GM12878 (cell line): Measurements from ENCODE around the gene KRAS. TPM values are rescaled to one million over a fixed set of nuclear protein-coding genes. Genes with fewer than 3 reads are reported as not detected.

ENCODE experiments used
- BACH1 ChIP-seq: fragments of 450-650 bp; IDR thresholded peaks from 2 replicates; pipeline ENCODE4 v1.6.1; 2017; ENCODE audit warnings: mild to moderate bottlenecking, borderline replicate concordance
- BCL11A ChIP-seq: IDR thresholded peaks from 2 replicates; pipeline ENCODE4 v1.6.1; 2011; ENCODE audit warnings: low read depth, low read length
- CHD2 ChIP-seq: IDR thresholded peaks from 2 replicates; pipeline ENCODE4 v1.6.1; 2011; ENCODE audit warnings: low read depth, low read length, improper control_type of control experiment, borderline replicate concordance
- CUX1 ChIP-seq: IDR thresholded peaks from 2 replicates; pipeline ENCODE4 v1.6.1; 2012; ENCODE audit warnings: improper control_type of control experiment, low read depth, low read length; ENCODE audit not compliant: insufficient replicate concordance
- ETV6 ChIP-seq, 2 experiments: fragments of 450-650 bp in 1 of 2; IDR thresholded peaks in 1 of 2; conservative IDR thresholded peaks in 1 of 2; 2 replicates each; pipeline ENCODE4 v1.6.1; 2014; ENCODE audit warnings: antibody characterized with exemption in 1 of 2, borderline replicate concordance in 1 of 2, low read depth in 1 of 2, mild to moderate bottlenecking in 1 of 2, moderate library complexity in 1 of 2
- FOXK2 ChIP-seq: fragments of 450-650 bp; IDR thresholded peaks from 2 replicates; pipeline ENCODE4 v1.6.1; 2017; ENCODE audit warnings: mild to moderate bottlenecking, moderate library complexity
- FOXM1 ChIP-seq: IDR thresholded peaks from 2 replicates; pipeline ENCODE4 v1.6.1; 2012; ENCODE audit warnings: low read depth, mild to moderate bottlenecking, inconsistent platforms, low read length, moderate library complexity
- MYB ChIP-seq: fragments of 150-350 bp; IDR thresholded peaks from 2 replicates; pipeline ENCODE4 v1.6.1; 2014; ENCODE audit warnings: mild to moderate bottlenecking, low read depth, low read length, borderline replicate concordance
- POLR2A ChIP-seq: IDR thresholded peaks from 2 replicates; pipeline ENCODE4 v1.6.1; 2011; ENCODE audit warnings: low read depth, mild to moderate bottlenecking, low read length
- POLR2AphosphoS2 ChIP-seq: IDR thresholded peaks from 2 replicates; pipeline ENCODE4 v1.6.1; 2011; ENCODE audit warnings: low read depth, mild to moderate bottlenecking, low read length, improper control_type of control experiment, moderate library complexity
- POU2F2 ChIP-seq: IDR thresholded peaks from 3 replicates; pipeline ENCODE4 v1.6.1; 2011; ENCODE audit warnings: low read depth, mild to moderate bottlenecking, low read length, borderline replicate concordance
- RUNX3 ChIP-seq: IDR thresholded peaks from 2 replicates; pipeline ENCODE4 v1.6.1; 2012; ENCODE audit warnings: low read length, inconsistent platforms
- SMAD1 ChIP-seq: fragments of 450-650 bp; IDR thresholded peaks from 2 replicates; pipeline ENCODE4 v1.6.1; 2018; ENCODE audit warnings: mild to moderate bottlenecking, low read depth; ENCODE audit not compliant: partially characterized antibody
- SMARCA5 ChIP-seq: fragments of 450-650 bp; IDR thresholded peaks from 2 replicates; pipeline ENCODE4 v1.6.1; 2017; ENCODE audit warnings: mild to moderate bottlenecking
- SREBF2 ChIP-seq: IDR thresholded peaks from 2 replicates; pipeline ENCODE4 v1.6.1; 2012; ENCODE audit warnings: mild to moderate bottlenecking, low read length
- TCF3 ChIP-seq: IDR thresholded peaks from 2 replicates; pipeline ENCODE4 v1.6.1; 2012; ENCODE audit warnings: low read depth, mild to moderate bottlenecking, low read length, borderline replicate concordance; ENCODE audit not compliant: insufficient read depth
- WRNIP1 ChIP-seq: IDR thresholded peaks from 2 replicates; pipeline ENCODE4 v1.6.1; 2011; ENCODE audit warnings: low read depth, low read length, improper control_type of control experiment, borderline replicate concordance
- ZBTB40 ChIP-seq: fragments of 450-650 bp; IDR thresholded peaks from 2 replicates; pipeline ENCODE4 v1.6.1; 2016; ENCODE audit warnings: mild to moderate bottlenecking, moderate library complexity, borderline replicate concordance
- ZNF274 ChIP-seq: IDR thresholded peaks from one replicate; pipeline ENCODE4 v1.8.0; 2011; ENCODE audit not compliant: insufficient read length, insufficient read depth
- polyA plus RNA-seq, 11 experiments: library from polyadenylated mRNA; depleted of rRNA in 4 of 11; unstranded in 6 of 11; stranded (reverse) in 5 of 11; fragments of >200 nt; fragmentation: Nextera tagmentation in 4 of 11; fragmentation: Illumina TruSeq in 1 of 11; extraction: Ambion mirVana in 4 of 11; extraction: Trizol in 1 of 11; gene quantifications; 1 replicate in 1 of 11; 2 replicates in 10 of 11; pipeline versions ENCODE4 v1.2.1 to v1.2.3, GENCODE V29; 2011 to 2016; ENCODE audit warnings: inconsistent platforms in 2 of 11, missing spikeins in 2 of 11, low read depth in 1 of 11
- total RNA-seq, 4 experiments: library from RNA; depleted of rRNA in 3 of 4; stranded (reverse); fragments of >200 nt in 3 of 4; fragmentation: Illumina TruSeq in 1 of 4; extraction: Trizol in 1 of 4; gene quantifications; 2 replicates each; pipeline versions ENCODE4 v1.2.1 to v1.2.3, GENCODE V29; 2013 to 2021

The KRAS gene
- total and polyA plus RNA-seq, 10 of the 15 experiments (the other 5 are each of a cell fraction or from before 2014, with no cell fraction given): 3.1 to 23.8 (median 8.0) TPM

GRCh38 chr12:25195056-25195971, 55.4 kb downstream of the KRAS start, which contains the start of the genes DNAI7 and ETFRF1 (continued):
- TF ChIP-seq BACH1: no peak
- no peak for TF ChIP-seq FOXK2
- no peak for TF ChIP-seq TCF3
- no peak for TF ChIP-seq WRNIP1
- TF ChIP-seq SMARCA5: no peak
- TF ChIP-seq BCL11A: no peak
- TF ChIP-seq RUNX3: peak; percentile 88
- TF ChIP-seq ETV6 (conservative IDR thresholded peaks at IDR 0.05 in 1 of 2, IDR thresholded peaks at IDR 0.05 in 1 of 2; ENCODE audit: borderline replicate concordance in 1 of 2, low read depth in 1 of 2): no peak
- TF ChIP-seq CUX1: no peak
- TF ChIP-seq POLR2AphosphoS2: 0 out of 2 replicates have a peak, but pooled peaks have one; percentile 65
- no peak for TF ChIP-seq SREBF2
- TF ChIP-seq POU2F2: peak; percentile 69; the same call in 1 of the 3 replicates
- TF ChIP-seq ZBTB40: peak; percentile 59; the same call in 1 of the 2 replicates
- no peak for TF ChIP-seq SMAD1
- TF ChIP-seq FOXM1: 0 out of 2 replicates have a peak, but pooled peaks have one; percentile 40
- no peak for TF ChIP-seq MYB
- no peak for TF ChIP-seq ZNF274
- peak; percentile 90 for TF ChIP-seq POLR2A
- TF ChIP-seq CHD2: peak; percentile 61; the same call in 1 of the 2 replicates
